Smooth muscle cell (in vitro differentiated cells): ENCODE data around the gene PPIL3. TPM values are rescaled to one million over a fixed set of nuclear protein-coding genes. Genes with fewer than 3 reads are reported as not detected.

ENCODE experiments used
- DNase-seq: peaks from one replicate; lab custom pipeline; 2025; ENCODE audit not compliant: unreplicated experiment; lab: John Stamatoyannopoulos, UW
- H2AFZ ChIP-seq: fragments of 200-600 bp; sonication (generic); 2 replicates; pipeline ENCODE4 v1.6.0; 2016; ENCODE audit warnings: antibody characterized with exemption, low read depth, mild to moderate bottlenecking
- H3F3A ChIP-seq: fragments of 200-600 bp; sonication (generic); 2 replicates; pipeline ENCODE4 v1.6.0; 2017; ENCODE audit warnings: antibody characterized with exemption, low read depth
- H3K27ac ChIP-seq: fragments of 200-600 bp; sonication (generic); 2 replicates; pipeline ENCODE4 v1.5.1; 2016; ENCODE audit warnings: low read depth, mild to moderate bottlenecking
- H3K27me3 ChIP-seq: fragments of 200-600 bp; sonication (generic); 2 replicates; pipeline ENCODE4 v1.6.1; 2016; ENCODE audit warnings: low read depth, mild to moderate bottlenecking
- H3K36me3 ChIP-seq: fragments of 200-600 bp; sonication (generic); 2 replicates; pipeline ENCODE4 v1.5.1; 2016; ENCODE audit warnings: low read depth
- H3K4me1 ChIP-seq: fragments of 200-600 bp; sonication (generic); 2 replicates; pipeline ENCODE4 v1.5.1; 2016; ENCODE audit warnings: low read depth
- H3K4me2 ChIP-seq: fragments of 200-600 bp; sonication (generic); 2 replicates; pipeline ENCODE4 v1.6.0; 2016; ENCODE audit warnings: mild to moderate bottlenecking
- H3K4me3 ChIP-seq: fragments of 200-600 bp; sonication (generic); 2 replicates; pipeline ENCODE4 v1.5.1; 2016; ENCODE audit warnings: mild to moderate bottlenecking
- H3K79me2 ChIP-seq: fragments of 200-600 bp; sonication (generic); 2 replicates; pipeline ENCODE4 v1.6.0; 2016; ENCODE audit warnings: low read depth, mild to moderate bottlenecking
- H3K9ac ChIP-seq: fragments of 200-600 bp; sonication (generic); 2 replicates; pipeline ENCODE4 v1.6.0; 2016; ENCODE audit warnings: low read depth
- H3K9me3 ChIP-seq: fragments of 200-600 bp; sonication (generic); replicated peaks from 2 replicates; pipeline ENCODE4 v1.5.1; 2016; ENCODE audit warnings: low read depth
- H4K20me1 ChIP-seq: fragments of 200-600 bp; sonication (generic); 2 replicates; pipeline ENCODE4 v1.6.0; 2016; ENCODE audit warnings: low read depth
- WGBS: methylation state at CpG from one replicate; pipeline ENCODE4 v1.1.7; 2016; ENCODE audit warnings: low lambda C conversion rate; 5-methylcytosine and 5-hydroxymethylcytosine counted together
- polyA plus RNA-seq: library from polyadenylated mRNA; unstranded; fragments of >200 nt; fragmentation: Nextera tagmentation; extraction: Ambion mirVana; gene quantifications from 2 replicates; pipeline ENCODE4 v1.2.1, GENCODE V29; 2016
- total RNA-seq: library from RNA; depleted of rRNA; stranded (reverse); fragments of >200 nt; gene quantifications from 2 replicates; pipeline ENCODE4 v1.2.3, GENCODE V29; 2014
- TF ChIP-seq, protein P1 (sequence below): fragments of 200-600 bp; sonication (generic); IDR thresholded peaks from 2 replicates; pipeline ENCODE4 v1.5.1; 2017; ENCODE audit warnings: borderline replicate concordance, mild to moderate bottlenecking, antibody characterized with exemption; ENCODE audit not compliant: insufficient read depth, poor library complexity, severe bottlenecking

Gene PPIL3
- total and polyA plus RNA-seq, 2 experiments from 2014 or later, result 42.5 to 70.1 TPM

DNA sequence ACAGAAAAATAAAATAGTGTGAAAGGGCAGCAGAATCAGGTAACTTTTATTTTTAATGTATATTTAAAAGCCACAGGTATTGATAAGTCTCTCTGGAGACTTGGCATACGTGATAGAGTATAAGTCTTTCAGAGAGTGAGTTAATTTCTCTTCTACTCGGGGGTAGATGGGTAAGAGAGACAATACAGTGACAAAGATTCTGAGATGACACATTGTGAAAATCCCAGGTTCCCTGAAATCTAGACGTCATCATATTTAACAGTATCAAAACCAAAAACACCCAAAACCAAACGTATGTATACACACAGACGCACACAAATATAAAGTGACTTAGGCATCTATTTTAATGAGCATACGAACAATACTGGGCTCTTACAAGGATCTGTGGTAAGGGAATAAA lies 33.6 kb upstream of the PPIL3 start:
- TF ChIP-seq, protein P1, sequence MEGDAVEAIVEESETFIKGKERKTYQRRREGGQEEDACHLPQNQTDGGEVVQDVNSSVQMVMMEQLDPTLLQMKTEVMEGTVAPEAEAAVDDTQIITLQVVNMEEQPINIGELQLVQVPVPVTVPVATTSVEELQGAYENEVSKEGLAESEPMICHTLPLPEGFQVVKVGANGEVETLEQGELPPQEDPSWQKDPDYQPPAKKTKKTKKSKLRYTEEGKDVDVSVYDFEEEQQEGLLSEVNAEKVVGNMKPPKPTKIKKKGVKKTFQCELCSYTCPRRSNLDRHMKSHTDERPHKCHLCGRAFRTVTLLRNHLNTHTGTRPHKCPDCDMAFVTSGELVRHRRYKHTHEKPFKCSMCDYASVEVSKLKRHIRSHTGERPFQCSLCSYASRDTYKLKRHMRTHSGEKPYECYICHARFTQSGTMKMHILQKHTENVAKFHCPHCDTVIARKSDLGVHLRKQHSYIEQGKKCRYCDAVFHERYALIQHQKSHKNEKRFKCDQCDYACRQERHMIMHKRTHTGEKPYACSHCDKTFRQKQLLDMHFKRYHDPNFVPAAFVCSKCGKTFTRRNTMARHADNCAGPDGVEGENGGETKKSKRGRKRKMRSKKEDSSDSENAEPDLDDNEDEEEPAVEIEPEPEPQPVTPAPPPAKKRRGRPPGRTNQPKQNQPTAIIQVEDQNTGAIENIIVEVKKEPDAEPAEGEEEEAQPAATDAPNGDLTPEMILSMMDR, result no peak

DNA sequence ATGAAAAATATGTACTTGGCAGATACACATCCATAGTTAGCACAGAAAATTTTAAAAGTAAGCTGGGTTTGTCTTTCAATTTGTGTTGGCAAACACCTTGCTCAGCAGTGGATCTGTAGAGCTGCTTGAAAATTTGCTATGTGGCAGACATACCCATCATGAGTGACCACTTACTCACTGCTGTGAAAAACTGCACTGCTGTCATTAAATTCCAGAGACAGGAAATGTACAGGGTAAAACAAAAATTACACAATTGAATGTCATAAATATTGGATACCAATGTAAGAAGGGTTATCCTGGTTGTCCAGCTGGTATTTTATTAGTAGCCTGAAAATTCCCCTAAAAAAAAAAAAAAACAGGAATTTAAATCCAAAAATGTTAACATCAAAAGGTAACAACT lies 24.8 kb upstream of the PPIL3 start:
- Histone ChIP-seq H3K4me2 (no peak overlapping the region), H2AFZ (no peak overlapping the region), H3K27me3 (no peaks in the 10 kb centered on the region), H3K36me3 (peaks cover 10% of the 10 kb centered on the region), H3F3A (no peaks in the 10 kb centered on the region), H4K20me1 (no peaks in the 10 kb centered on the region), H3K79me2 (no peaks in the 10 kb centered on the region), H3K27ac (no peak overlapping the region), H3K4me1 (no peaks in the 10 kb centered on the region), H3K4me3 (no peak overlapping the region), H3K9me3 (no peaks in the 10 kb centered on the region), H3K9ac (no peak overlapping the region)
- no peak for DNase-seq
- TF ChIP-seq, protein P1, result no peak

More for the DNA sequence above, 33.6 kb upstream of the PPIL3 start:
- Histone ChIP-seq H3K79me2 (no peaks in the 10 kb centered on the region), H2AFZ (no peak overlapping the region), H3K9me3 (no peaks in the 10 kb centered on the region), H3K4me2 (no peak overlapping the region), H3K4me1 (no peaks in the 10 kb centered on the region), H3K9ac (no peak overlapping the region), H3K27me3 (no peaks in the 10 kb centered on the region), H4K20me1 (no peaks in the 10 kb centered on the region), H3K27ac (no peak overlapping the region), H3K36me3 (peaks cover 15% of the 10 kb centered on the region), H3K4me3 (no peak overlapping the region), H3F3A (no peaks in the 10 kb centered on the region)
- WGBS, result 94% methylated on average over 6 of the region's 6 CpGs
- DNase-seq, result no peak

DNA sequence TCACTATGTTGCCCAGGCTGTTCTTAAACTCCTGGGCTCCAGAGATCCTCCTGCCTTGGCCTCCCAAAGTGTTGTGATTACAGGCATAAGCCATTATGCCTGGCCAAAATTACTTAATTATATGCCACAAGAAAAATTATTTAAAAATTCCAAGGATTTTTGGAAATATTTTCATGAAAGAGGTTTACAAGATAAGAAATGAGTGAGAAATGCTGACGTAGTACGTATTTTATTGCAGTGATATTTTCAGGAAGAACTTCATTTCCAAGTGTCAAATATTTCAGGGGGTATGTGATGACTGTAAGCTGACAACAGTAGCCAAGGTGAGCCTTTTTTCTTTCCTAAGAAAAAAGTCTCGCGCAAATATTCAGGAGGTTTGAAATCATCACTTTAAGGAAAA lies 21.1 kb upstream of the PPIL3 start:
- Histone ChIP-seq H4K20me1 (no peaks in the 10 kb centered on the region), H3K79me2 (no peaks in the 10 kb centered on the region), H3K4me2 (no peak overlapping the region), H3F3A (no peaks in the 10 kb centered on the region), H2AFZ (no peak overlapping the region), H3K9me3 (no peaks in the 10 kb centered on the region), H3K27ac (no peak overlapping the region), H3K4me3 (no peak overlapping the region), H3K27me3 (no peaks in the 10 kb centered on the region), H3K4me1 (no peaks in the 10 kb centered on the region), H3K36me3 (peaks cover 5% of the 10 kb centered on the region), H3K9ac (no peak overlapping the region)
- over 99% methylated on average over 4 of the region's 4 CpGs for WGBS
- TF ChIP-seq, protein P1, result no peak
- no peak for DNase-seq

DNA sequence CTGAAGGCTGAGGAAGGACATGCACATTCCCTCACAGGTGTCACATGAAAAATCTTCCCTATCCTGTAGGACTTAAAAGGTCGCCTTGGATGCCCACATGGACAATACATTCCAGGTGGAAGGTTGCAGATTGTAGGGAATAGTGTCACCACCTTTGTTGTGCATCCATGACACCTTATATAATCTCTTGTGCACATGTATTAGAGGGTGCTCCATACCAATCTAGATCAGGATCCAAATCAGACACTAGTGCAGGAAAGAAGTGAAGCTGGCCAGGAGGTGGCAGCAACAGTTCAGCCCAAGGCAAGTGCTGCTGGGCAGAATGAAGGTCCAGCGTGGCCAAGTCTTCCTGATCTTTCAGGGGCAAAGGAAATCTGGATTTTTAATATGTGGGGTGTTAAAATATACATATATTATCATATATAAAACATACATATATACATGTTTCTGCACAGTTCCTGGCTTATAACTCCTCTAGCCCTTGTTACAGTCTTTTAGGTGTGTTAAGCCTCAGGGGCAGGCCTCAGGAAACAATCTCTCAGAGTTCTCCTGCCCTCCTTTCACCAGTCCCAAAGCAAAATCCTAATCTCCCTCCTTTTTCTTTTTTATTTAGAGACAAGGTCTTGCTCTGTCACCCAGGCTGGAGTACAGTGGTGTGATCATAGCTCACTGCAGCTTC lies 16.9 kb upstream of the PPIL3 start:
- no peaks in the 10 kb centered on the region for H3K79me2 ChIP-seq
- no peaks in the 10 kb centered on the region for H3F3A ChIP-seq
- no peak overlapping the region for H3K9ac ChIP-seq
- H3K9me3 ChIP-seq, result no peaks in the 10 kb centered on the region
- no peak overlapping the region for H3K27ac ChIP-seq
- no peak overlapping the region for H3K4me3 ChIP-seq
- H3K4me2 ChIP-seq, result no peak overlapping the region
- H3K27me3 ChIP-seq, result no peaks in the 10 kb centered on the region
- H4K20me1 ChIP-seq, result no peaks in the 10 kb centered on the region
- H3K4me1 ChIP-seq, result no peaks in the 10 kb centered on the region
- TF ChIP-seq, protein P1, result peak; percentile 54
- no peak overlapping the region for H2AFZ ChIP-seq
- 66% methylated on average over 2 of the region's 2 CpGs for WGBS
- no peak for DNase-seq
- peaks cover 7% of the 10 kb centered on the region for H3K36me3 ChIP-seq
